NCI-H2227 treated with DMSO at 0.1 percent for 48 hours (cell line): ENCODE measurements around the gene TDRD6.

ENCODE experiments used
- DNase-seq: peaks from one replicate; lab custom pipeline; 2025; lab: John Stamatoyannopoulos, UW

TDRD6 gene

GRCh38 chr6:46677314-46677654, 10.4 kb upstream of the TDRD6 start:
- no peak for DNase-seq

GRCh38 chr6:46684771-46685170, 2.9 kb upstream of the TDRD6 start:
- DNase-seq: no peak

DNA sequence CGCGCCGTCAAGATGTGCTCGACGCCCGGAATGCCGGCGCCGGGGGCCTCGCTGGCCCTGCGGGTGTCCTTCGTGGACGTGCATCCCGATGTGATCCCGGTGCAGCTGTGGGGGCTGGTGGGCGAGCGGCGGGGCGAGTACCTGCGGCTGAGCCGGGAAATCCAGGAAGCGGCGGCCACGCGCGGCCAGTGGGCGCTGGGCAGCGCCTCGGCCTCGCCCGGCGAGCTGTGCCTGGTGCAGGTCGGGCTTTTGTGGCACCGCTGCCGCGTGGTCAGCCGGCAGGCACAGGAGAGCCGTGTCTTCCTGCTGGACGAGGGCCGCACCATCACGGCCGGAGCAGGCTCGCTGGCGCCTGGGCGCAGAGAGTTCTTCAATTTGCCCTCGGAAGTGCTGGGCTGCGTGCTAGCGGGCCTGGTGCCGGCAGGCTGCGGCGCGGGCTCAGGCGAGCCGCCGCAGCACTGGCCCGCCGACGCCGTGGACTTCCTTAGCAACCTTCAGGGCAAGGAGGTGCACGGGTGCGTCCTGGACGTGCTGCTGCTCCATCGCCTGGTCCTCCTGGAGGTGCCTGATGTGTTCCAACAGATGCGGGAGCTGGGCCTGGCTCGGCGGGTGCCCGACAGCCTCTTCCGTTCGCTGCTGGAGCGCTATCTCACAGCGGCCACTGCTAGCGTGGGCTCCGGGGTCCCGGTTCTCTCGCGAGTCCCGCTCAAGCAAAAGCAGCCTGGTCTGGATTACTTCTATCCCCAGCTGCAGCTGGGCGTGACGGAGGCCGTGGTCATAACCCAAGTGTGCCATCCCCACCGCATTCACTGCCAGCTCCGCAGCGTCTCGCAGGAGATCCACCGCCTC, 656 bp downstream of the TDRD6 start:
- DNase-seq: no peak

DNA sequence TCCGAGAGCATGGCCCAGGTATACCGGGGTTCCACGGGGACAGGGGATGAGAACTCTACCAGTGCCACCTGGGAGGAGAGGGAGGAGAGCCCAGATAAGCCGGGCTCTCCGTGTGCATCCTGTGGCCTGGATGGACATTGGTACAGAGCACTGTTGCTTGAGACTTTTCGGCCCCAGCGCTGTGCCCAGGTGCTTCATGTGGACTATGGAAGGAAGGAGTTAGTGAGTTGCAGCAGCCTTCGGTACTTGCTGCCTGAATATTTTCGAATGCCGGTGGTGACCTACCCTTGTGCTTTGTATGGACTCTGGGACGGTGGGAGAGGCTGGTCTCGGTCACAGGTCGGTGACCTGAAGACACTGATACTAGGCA, 1.3 kb downstream of the TDRD6 start:
- no peak for DNase-seq

- DNase-seq: no peak
Measured at GRCh38 chr6:46689657-46690056, 2.0 kb downstream of the TDRD6 start.

DNA sequence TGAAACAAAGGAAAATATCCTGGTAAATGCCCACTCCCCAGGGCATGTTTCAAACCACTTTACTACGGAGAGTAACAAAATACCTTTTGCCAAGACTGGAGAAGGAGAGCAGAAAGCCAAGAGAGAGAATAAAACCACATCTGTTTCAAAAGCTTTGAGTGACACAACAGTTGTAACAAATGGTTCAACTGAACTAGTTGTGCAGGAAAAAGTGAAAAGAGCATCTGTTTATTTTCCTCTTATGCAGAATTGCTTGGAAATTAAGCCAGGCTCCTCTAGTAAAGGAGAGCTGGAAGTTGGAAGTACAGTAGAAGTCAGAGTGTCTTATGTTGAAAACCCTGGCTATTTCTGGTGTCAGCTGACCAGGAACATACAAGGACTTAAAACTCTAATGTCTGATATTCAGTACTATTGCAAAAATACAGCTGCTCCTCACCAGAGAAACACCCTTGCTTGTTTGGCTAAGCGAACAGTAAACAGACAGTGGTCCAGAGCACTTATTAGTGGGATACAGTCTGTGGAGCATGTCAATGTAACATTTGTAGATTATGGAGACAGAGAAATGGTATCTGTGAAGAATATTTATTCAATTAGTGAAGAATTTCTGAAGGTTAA, 2.6 kb downstream of the TDRD6 start:
- DNase-seq: no peak

GRCh38 chr6:46690911-46691451, 3.3 kb downstream of the TDRD6 start:
- DNase-seq: no peak

DNA sequence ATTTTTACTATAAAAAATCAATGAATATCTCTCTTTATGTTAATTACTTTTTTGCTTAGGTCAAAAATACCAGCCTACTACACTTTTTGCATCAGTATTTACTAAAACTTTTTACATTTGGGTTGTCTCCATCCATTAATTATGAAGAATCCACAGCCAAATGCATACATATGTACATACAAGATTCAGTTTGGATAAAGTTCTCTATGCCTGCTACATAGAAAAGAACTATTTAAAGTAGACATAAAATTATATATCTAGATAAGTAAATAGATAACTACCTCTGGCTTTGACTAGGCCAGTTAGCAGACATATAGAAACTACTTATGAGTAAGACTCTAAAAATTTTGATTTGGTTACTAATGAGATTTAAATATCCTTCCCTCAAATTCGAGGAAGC, 12.3 kb downstream of the TDRD6 start:
- DNase-seq: no peak

GRCh38 chr6:46704562-46704961, 16.9 kb downstream of the TDRD6 start:
- DNase-seq: no peak

GRCh38 chr6:46706464-46706863, 18.8 kb downstream of the TDRD6 start:
- DNase-seq: no peak

DNA sequence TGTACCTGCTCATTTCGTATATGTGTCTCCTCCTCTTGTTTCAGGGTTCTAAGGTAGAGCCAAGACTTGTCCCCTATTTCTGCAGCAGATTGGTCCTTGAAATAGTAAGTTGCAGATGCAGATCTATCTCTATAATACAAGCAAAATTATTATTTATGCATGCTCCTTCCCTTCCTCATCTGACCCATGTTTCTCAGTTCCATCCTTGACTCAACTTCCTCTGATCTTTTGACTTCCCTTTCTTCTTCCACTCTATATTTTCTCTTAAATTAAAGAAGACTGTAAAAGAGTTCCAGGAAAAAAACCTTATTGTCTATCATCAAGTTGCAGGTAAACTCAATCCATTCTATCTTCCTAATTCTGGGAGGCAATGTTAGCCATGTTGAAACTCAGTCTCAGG, 23.8 kb downstream of the TDRD6 start:
- no peak for DNase-seq

DNA sequence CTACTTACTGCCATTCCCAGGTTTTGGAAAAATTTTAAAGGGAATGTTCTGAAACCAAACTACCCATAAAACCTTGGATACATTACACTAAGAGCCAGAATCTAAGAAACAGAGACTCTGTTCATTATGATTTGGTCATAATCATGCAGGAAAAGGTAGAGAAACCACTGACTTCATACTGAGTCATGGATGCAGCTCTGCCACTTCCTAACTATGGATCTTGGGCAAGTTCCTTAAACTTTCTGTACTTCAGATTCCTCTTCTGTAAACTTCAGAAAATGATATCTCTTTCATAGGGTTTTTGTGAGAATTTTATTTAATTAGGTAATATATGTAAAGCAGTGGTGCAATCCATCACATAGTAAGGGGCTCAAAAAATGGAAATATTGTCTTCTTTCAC, 27.5 kb downstream of the TDRD6 start:
- DNase-seq: no peak

- DNase-seq: no peak
Measured at GRCh38 chr6:46719099-46719498, 31.4 kb downstream of the TDRD6 start.

- DNase-seq: no peak
Measured at GRCh38 chr6:46720401-46720800, 32.7 kb downstream of the TDRD6 start.

DNA sequence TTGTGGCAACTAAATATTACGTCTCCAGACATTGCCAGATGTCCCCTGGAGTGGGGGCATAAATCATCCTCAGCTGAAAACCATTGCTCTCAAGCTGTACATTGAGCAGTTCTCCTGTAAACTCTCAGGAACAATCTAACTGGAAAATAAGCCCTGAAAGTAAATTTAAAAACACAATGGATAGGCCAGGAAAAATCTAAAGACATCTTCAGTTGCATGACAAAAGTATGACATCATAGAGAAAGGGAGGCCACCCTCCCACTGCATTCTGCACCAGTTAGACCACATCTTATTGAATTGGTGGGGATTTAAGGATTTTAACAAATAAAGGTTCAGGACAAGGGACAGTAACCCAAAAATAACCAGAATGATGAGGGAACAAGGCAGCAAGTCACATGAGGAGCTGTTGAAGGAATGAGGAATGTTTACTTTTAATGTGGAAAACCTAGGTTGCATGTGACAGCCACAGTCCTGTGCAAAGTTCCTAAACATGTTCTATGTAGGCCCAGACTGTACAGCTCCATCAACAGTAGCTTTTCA, 42.2 kb downstream of the TDRD6 start:
- DNase-seq: no peak

- DNase-seq: no peak
Measured at GRCh38 chr6:46730921-46731461, 43.3 kb downstream of the TDRD6 start.

DNA sequence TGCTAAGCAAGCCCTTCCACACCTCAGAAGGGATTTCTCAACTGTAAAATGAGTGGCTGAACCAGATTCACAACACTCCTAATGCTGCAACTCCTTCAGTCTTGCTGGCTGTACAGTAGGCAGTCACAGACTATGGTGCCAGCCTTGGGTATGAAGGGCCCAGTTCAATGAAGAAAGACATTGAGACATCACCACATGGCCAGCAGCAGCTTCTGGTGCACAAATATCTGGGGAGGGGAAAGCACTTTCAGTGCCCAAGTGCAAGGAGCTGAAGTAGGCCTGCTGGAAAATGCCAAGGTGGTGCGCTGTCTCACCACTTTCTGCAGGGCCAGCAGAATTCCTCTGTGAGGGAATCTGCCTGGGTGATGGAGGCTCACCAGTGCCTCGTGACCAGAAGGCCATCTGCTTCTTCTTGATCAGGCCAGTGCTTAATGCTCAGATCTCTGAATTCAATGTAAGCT, 45.7 kb downstream of the TDRD6 start:
- no peak for DNase-seq

- DNase-seq: peak; percentile 3
Measured at GRCh38 chr6:46734867-46735719, 47.4 kb downstream of the TDRD6 start, which contains the start of gene PLA2G7. TSS of gene PLA2G7 (minus strand) at chr6:46735375. CDS start at chr6:46722891, 12,484 bp downstream.

- DNase-seq: no peak
Measured at GRCh38 chr6:46735720-46736031, 48.0 kb downstream of the TDRD6 start.

DNA sequence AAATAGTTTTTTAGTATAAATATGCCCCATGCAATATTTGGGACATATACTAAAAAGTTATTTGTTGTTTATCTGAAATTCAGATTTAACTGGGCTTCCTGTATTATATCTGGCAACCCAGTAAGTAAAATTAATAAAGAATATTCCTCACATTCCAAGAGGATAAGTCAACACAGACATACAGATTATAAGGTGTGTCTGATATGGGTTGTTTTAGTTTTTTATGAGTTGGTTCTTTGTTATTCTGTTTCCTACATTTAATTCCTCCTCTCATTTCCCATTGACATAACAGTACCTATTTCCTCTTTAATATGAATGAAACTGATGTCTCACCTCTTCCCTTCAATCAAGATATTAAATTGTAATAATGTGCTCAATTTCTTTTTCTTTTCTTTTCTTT, 49.2 kb downstream of the TDRD6 start:
- no peak for DNase-seq

- DNase-seq: no peak
Measured at GRCh38 chr6:46741482-46741881, 53.8 kb downstream of the TDRD6 start.

- DNase-seq: no peak
Measured at GRCh38 chr6:46741910-46742309, 54.2 kb downstream of the TDRD6 start.
